GM10266 (cell line): ENCODE data around the gene LTBR.
A peak's percentile ranks its signal among the peaks of the same experiment; 100 is the strongest.

Experiments used
- DNase-seq: peaks from one replicate; pipeline ENCODE4 v3.0.0; 2012; ENCODE audit errors: extremely low spot score
- TF ChIP-seq, protein P1 (sequence below): IDR thresholded peaks from 2 replicates; pipeline ENCODE4 v1.5.1; 2012; ENCODE audit warnings: mild to moderate bottlenecking, low read depth; ENCODE audit not compliant: control insufficient read depth, insufficient read depth; ENCODE audit errors: missing control alignments

The LTBR gene

DNA sequence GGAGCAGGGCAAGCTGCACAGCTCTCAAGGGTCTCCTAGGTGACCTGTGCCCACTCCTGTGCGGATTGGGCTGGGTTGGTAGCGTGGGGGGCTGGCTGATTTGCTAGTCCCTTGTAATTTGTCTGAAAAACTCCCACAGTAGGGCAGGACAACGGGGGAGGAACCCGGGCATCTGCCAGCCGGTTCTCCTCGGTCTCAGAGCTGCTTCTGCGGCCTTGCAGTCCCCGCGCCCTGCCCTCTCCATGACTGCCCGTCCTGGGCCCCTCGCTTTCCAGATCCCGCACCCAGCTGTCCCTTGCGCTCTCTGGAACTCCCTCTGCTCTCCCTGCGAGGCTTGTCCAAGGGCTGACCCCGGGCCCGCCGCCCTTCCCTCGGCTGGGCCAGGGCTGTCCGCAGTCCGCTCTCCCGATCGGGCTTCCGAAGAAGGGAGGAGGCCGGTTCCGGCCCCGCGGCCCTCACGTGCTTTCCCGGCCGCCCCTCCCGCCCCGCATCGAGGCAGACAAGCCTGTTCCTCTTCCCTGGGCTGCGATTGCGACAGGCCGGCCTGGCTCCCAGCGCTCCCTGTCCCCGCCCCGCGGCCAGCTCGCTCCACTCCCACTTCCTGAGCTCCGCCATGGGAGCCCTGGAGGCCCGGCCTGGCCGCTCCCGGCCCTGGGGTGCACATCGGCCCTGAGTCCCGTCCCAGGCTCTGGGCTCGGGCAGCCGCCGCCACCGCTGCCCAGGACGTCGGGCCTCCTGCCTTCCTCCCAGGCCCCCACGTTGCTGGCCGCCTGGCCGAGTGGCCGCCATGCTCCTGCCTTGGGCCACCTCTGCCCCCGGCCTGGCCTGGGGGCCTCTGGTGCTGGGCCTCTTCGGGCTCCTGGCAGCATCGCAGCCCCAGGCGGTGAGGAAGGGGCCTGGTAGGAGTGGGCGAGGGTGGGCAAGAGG is at the start of gene LTBR:
LTBR (plus strand) TSS at position 591 of the 927 bp plus-strand sequence; CDS start at position 788, 197 bp downstream.
- peak; percentile 30 for DNase-seq
- TF ChIP-seq, protein P1, sequence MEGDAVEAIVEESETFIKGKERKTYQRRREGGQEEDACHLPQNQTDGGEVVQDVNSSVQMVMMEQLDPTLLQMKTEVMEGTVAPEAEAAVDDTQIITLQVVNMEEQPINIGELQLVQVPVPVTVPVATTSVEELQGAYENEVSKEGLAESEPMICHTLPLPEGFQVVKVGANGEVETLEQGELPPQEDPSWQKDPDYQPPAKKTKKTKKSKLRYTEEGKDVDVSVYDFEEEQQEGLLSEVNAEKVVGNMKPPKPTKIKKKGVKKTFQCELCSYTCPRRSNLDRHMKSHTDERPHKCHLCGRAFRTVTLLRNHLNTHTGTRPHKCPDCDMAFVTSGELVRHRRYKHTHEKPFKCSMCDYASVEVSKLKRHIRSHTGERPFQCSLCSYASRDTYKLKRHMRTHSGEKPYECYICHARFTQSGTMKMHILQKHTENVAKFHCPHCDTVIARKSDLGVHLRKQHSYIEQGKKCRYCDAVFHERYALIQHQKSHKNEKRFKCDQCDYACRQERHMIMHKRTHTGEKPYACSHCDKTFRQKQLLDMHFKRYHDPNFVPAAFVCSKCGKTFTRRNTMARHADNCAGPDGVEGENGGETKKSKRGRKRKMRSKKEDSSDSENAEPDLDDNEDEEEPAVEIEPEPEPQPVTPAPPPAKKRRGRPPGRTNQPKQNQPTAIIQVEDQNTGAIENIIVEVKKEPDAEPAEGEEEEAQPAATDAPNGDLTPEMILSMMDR = no peak

DNA sequence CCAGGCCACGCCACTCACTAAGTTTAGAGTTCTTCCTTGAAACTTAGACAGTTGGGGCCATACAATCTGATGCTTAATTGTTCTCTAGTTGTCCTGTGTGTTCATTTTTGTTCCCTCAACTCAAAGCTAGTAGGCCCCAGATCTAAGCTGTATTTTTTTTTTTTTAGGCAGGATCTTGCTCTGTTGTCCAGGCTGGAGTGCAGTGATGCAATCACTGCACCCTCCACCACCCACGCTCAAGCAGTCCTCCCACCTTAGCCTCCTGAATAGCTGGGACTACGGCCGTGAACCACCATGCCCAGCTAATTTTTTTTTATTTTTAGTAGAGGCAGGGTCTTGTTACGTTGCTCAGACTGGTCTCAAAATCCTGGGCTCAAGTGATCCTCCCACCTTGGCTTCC is 49.6 kb upstream of the LTBR start:
- no peak for DNase-seq
- TF ChIP-seq, protein P1 = no peak

DNA sequence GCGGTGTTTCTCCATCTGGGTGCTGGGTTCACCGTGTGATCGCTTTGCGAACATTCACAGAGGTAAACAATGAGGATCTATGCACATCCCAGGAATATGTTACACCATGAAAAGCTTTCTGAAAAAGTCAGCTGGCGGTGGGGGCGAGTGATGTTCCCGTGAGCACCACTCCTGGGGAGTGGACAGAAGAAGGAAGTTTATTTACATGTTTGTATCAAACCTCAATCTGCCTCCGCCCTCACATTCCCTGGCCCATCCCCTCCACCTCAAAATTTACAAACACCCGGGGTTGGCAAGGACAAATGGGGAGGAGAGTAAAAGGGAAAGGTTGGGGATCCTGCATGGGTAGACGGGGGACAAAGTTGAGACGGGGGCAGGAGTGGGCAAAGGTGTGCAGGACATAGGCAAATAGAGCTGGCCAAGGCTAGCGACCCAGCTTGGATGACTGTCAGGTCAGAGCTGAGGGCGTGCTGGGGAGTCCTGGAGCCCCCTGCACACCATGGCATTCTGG is 49.0 kb upstream of the LTBR start:
- no peak for DNase-seq

DNA sequence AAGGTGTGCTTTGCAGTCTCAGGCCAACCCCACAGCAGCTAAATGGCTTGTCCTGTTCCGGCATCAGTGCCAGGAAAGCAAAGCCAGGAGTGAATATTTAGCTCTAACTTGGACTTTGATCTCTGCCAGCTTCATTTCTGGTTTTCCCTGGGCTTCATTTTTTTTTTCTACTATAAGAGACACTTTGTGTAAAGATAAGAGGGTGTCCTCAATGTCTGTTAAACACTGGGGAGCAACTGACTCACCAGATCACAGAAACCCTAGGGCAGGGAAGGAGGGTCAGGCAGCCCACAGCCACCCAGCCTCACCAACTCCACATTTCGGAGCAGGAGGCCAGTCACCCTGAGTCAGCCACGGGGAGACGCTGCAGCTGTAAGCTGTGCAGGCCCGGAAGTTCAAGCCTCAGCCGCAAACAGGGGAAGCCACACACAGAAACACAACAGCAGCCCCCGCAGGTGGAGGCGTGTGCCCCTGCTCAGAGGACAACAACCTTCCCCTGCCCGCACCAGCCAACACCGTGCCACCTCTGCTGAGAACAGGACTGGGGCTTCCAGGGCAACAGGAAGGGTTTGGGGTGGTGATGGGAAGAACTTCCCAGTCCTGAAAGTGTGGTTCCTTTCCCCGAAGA is 48.4 kb upstream of the LTBR start:
- peak; percentile 92 for DNase-seq
- TF ChIP-seq, protein P1 = peak; percentile 81

More for the DNA sequence above, 49.0 kb upstream of the LTBR start:
- TF ChIP-seq, protein P1 = no peak

DNA sequence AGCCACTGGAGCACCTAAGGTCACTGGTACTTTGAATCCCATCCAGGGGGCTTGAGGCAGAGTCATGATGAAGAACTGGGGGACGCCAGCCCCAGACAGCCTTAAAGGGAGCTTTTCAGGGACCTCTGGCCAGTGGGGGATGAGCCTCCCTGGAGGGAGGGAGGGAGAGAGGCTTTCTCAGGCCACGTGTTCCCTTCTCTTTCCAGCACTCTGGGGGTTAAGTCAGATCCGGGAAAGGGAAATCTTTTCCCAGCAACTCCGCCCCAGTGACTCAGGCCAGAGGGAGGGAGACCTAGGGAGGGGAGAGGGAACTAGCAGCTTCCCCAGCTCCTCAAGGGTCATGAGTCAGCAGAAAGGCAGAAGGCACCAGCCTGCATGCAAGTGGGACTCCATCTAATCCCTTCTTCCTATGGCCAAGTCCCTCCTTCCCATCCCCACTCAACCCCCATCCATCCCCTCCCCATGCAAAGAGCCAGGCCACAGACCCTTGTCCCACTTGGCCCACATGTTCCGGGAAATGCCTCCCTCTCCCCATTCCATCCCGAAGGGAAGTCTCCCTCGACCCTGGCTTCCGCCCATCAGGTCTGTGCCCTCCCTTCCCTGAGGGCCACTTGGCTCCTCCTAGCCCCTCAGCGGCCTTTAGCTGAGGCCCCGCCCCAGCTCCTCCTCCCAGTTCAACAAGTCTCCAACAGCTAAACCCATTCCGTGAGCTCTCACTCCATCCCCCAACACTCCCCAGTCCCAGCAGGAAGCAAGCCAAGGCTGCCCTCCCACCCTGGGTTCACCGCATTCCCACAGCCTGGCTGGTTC is 47.7 kb upstream of the LTBR start:
- TF ChIP-seq, protein P1 = no peak
- peak; percentile 80 for DNase-seq

DNA sequence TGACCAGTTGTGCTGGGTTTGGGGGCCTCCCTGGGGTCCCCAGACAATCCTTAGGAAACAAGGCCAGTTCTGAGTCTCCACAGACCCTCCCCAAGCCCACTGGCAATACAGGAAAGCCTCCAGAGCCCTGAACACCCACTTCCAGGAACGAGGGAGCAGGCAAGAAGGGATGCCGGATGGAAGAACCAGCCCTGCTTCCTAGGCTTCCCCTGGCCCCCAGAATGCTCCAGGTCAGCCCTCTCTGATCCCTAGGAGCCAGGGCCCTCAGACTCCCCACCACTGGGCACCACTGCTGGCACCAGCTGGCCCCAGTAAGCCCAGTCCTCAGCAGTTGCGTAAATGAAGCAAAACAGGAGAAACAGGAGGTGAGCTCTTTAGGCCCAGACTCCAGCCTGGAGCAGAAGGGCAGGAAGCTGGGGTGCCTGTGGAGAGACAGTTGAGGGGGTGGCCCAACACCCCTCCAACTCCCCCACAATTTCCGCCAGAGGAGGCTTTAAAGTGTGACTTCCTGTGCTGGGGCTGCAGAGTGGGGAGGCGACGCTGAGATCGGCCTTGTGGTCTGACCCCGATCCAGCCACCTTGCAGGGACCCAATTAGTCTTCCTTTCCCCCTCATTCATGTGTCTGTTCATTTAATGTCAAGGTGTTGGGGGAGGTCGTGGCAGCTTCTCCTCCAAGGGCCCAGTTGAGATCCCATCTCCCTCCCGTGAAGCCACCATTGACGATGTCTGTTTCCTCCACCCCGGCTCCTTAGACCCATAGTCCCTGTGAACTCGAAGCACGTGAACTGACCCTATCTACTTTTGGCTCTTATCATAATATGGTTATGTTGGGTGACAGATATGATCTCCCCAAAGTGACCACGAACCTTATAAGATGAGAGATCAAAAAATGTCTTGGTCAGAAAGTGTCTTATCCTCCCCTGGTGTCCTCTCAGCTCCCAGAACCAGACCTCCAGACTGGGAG is 46.8 kb upstream of the LTBR start:
- TF ChIP-seq, protein P1 = no peak
- no peak for DNase-seq
